Measurements from ENCODE around the gene SGK1.

DNA sequence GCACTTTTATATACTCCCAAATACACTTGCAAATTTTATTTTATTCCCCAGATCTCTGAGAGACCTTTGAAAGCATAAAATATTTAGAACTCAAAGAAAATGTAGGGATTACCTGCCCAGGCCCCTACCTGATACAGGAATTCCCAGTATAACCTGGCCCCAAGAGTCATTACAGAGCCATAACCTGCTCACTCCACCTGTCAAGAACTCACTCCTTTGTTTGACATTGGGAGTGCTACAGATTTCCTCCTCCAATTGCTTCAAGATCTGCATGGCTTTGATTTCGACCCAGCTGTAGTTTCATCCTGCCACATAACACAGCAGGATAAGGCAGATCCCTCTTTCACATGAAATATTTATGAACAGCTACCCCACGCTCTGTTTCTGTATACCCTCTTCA, 169.3 kb downstream of the SGK1 start:
- TF ChIP-seq CTCF (conservative IDR thresholded peaks at IDR 0.05 in 1 of 2, IDR thresholded peaks at IDR 0.05 in 1 of 2; ENCODE audit: extremely low read depth in 1 of 2, insufficient read depth in 1 of 2, low read depth in 1 of 2, low read length in 2 of 2) (no peak), EZH2 (IDR thresholded peaks at IDR 0.05; ENCODE audit: borderline replicate concordance, low read length) (no peak)

Data from mammary epithelial cell (primary cell).